ENCODE results near the gene GRK2.

Gene GRK2

DNA sequence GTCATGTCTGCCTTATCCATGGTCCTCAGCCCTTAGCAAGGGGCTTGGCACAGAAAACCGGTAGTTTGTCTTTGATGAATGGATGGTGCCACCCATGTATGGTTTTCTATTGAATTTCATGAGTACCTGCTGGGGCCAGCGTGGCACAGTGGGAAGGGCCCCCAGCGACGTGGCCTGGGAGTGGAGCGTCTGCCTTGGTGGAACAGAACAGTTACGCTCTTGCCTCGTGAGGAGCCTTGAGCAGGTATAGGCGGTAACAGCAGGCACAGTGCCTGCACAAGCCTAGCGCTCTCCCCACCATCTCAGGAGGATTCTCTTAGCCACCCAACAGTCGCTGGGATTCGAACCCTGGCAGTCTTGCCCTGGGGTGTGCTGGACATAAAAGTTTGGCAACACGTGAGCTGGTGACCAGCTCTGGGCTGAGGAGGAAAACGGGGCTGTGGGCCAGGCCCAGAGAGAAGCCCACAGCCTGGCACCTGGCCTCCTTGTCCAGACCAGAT, 34.0 kb downstream of the GRK2 start:
- Histone ChIP-seq H3K9me3 (ENCODE audit: control insufficient read depth in 2 of 2, low read length in 2 of 2) (peaks cover 0 to 3% of the 10 kb centered on the region in 2 donors), H3K27ac (ENCODE audit: low read depth in 2 of 2, low read length in 2 of 2) (no peak overlapping the region), H3K36me3 (ENCODE audit: control insufficient read depth in 2 of 2, insufficient read depth in 2 of 2, low read length in 2 of 2) (peaks cover 18 to 20% of the 10 kb centered on the region in 2 donors), H3K9ac (ENCODE audit: low read depth in 1 of 2, low read length in 2 of 2) (no peak overlapping the region), H3K27me3 (ENCODE audit: control insufficient read depth in 2 of 2, insufficient read depth in 2 of 2, low read length in 2 of 2) (no peaks in the 10 kb centered on the region), H3K4me3 (ENCODE audit: low read length in 2 of 2) (no peak overlapping the region), H3K4me1 (ENCODE audit: control insufficient read depth in 2 of 2, insufficient read depth in 2 of 2, low read length in 2 of 2) (peaks cover 15 to 27% of the 10 kb centered on the region in 2 donors)

DNA sequence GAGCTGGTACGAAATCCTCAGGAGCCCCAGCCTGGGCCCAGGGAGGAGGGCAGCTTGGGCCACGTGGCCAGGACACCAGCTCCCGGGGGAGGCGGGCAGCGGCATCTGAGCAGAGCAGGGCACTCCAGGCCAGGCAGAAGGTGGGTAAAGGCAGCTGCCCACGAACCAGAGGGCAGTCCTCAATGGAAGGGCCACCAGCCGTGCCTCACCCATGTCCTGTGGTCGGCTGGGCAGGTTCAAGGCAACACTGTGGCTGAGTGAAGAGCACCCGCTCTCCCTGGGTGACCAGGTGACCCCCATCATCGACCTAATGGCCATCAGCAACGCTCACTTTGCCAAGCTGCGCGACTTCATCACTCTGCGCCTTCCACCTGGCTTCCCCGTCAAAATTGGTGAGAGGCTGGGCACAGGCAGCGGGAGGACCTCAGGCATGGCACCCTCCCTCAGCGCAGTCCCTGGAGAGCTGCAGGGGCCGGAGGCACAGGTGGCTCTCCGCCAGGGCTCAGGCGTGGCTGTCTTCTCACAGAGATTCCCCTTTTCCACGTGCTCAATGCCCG, 34.6 kb downstream of the GRK2 start:
- peaks cover 18 to 20% of the 10 kb centered on the region in 2 donors for H3K36me3 ChIP-seq (ENCODE audit: control insufficient read depth in 2 of 2, insufficient read depth in 2 of 2, low read length in 2 of 2)
- H3K27ac ChIP-seq (ENCODE audit: low read depth in 2 of 2, low read length in 2 of 2), result no peak overlapping the region
- no peak overlapping the region for H3K9ac ChIP-seq (ENCODE audit: low read depth in 1 of 2, low read length in 2 of 2)
- H3K4me3 ChIP-seq (ENCODE audit: low read length in 2 of 2), result no peak overlapping the region
- peaks cover 15 to 27% of the 10 kb centered on the region in 2 donors for H3K4me1 ChIP-seq (ENCODE audit: control insufficient read depth in 2 of 2, insufficient read depth in 2 of 2, low read length in 2 of 2)
- peaks cover 0 to 2% of the 10 kb centered on the region in 2 donors for H3K9me3 ChIP-seq (ENCODE audit: control insufficient read depth in 2 of 2, low read length in 2 of 2)
- H3K27me3 ChIP-seq (ENCODE audit: control insufficient read depth in 2 of 2, insufficient read depth in 2 of 2, low read length in 2 of 2), result no peaks in the 10 kb centered on the region

DNA sequence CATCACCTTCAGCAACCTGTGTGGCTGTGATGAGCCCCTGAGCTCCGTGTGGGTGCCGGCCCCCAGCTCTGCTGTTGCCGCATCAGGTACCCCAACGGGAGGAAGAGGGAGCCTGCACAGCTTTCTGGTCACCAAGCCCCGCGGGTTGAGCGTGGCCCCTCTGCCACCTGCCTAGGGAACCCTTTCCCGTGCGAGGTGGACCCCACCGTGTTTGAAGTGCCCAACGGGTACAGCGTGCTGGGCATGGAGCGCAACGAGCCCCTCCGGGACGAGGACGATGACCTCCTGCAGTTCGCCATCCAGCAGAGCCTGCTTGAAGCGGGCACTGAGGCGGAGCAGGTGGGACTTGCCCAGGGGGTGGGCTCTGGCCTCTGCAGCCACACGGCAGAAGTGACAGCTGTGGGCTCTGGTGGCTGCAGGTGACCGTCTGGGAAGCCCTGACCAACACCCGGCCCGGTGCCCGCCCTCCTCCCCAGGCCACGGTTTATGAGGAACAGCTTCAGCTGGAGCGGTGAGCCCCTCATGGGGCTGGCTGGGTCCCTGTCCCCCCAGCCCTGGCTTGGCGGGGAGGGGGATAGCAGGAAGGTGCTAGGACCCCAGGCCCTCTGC, 35.1 kb downstream of the GRK2 start:
- Histone ChIP-seq H3K9ac (ENCODE audit: low read depth in 1 of 2, low read length in 2 of 2) (peak overlapping the region in 1 of 2 donors; percentile 69), H3K4me3 (ENCODE audit: low read length in 2 of 2) (peak overlapping the region in 1 of 2 donors; percentile 54), H3K4me1 (ENCODE audit: control insufficient read depth in 2 of 2, insufficient read depth in 2 of 2, low read length in 2 of 2) (peaks cover 15 to 27% of the 10 kb centered on the region in 2 donors), H3K27ac (ENCODE audit: low read depth in 2 of 2, low read length in 2 of 2) (no peak overlapping the region), H3K36me3 (ENCODE audit: control insufficient read depth in 2 of 2, insufficient read depth in 2 of 2, low read length in 2 of 2) (peaks cover 18 to 20% of the 10 kb centered on the region in 2 donors), H3K9me3 (ENCODE audit: control insufficient read depth in 2 of 2, low read length in 2 of 2) (no peaks in the 10 kb centered on the region), H3K27me3 (ENCODE audit: control insufficient read depth in 2 of 2, insufficient read depth in 2 of 2, low read length in 2 of 2) (no peaks in the 10 kb centered on the region)

DNA sequence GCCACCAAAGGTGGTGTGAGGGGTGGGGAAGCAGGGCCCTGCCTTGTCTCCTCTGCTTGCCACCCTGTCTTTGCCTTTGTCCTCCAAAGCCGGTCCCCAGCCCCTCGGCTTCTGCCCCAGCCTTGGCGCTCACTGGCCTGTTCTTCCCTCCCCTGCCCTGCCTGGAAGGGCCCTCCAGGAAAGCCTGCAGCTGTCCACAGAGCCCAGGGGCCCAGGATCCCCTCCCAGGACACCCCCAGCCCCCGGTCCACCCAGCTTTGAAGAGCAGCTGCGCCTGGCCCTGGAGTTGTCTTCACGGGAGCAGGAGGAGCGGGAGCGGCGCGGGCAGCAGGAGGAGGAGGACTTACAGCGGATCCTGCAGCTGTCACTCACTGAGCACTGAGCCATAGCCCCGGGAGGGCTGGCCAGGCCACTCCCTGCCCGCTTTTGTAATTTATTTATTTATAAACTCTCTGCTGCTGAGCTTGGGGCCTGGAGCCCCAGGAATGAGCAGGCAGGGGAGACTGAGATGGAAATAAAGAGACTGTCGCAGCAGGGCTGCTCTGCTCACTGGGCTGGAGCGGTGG, 35.8 kb downstream of the GRK2 start:
- peak overlapping the region; percentile 81 to 95 for H3K9ac ChIP-seq (ENCODE audit: low read depth in 1 of 2, low read length in 2 of 2)
- H3K36me3 ChIP-seq (ENCODE audit: control insufficient read depth in 2 of 2, insufficient read depth in 2 of 2, low read length in 2 of 2), result peaks cover 20 to 23% of the 10 kb centered on the region in 2 donors
- peak overlapping the region; percentile 77 to 79 for H3K4me3 ChIP-seq (ENCODE audit: low read length in 2 of 2)

DNA sequence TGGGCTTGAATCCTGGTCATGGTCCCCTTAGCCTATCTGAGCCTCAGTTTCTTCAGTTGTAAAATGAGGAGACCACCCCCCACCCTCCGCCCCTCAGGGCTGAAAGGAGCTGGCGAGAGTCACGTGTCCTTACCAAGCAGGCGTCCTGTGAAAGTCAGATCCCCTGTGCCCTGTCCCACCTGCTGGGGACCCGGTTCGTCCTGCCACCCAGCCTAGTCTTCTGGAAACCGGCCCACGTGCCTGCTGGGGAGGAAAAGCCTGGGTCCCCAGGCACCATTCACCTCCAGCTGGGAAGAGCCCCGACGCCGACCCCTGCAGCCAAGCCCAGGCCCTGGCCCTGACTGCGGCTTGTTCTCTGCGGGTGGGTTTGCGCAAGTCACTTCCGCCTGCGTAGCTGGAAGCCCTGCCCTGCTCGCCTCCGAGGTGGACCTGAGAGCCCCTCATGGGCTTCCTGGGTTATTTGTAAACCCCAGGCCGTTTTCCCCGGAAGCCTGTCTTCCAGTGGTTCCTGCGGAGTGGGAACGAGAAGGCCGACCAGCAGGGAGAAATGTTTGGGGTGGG, 36.4 kb downstream of the GRK2 start:
- Histone ChIP-seq H3K36me3 (ENCODE audit: control insufficient read depth in 2 of 2, insufficient read depth in 2 of 2, low read length in 2 of 2) (peaks cover 26 to 30% of the 10 kb centered on the region in 2 donors), H3K27ac (ENCODE audit: low read depth in 2 of 2, low read length in 2 of 2) (peak overlapping the region; percentile 86 to 91), H3K9ac (ENCODE audit: low read depth in 1 of 2, low read length in 2 of 2) (peak overlapping the region; percentile 81 to 95)

More for the DNA sequence above, 35.8 kb downstream of the GRK2 start:
- Histone ChIP-seq H3K27ac (ENCODE audit: low read depth in 2 of 2, low read length in 2 of 2) (peak overlapping the region; percentile 86 to 91), H3K27me3 (ENCODE audit: control insufficient read depth in 2 of 2, insufficient read depth in 2 of 2, low read length in 2 of 2) (no peaks in the 10 kb centered on the region), H3K9me3 (ENCODE audit: control insufficient read depth in 2 of 2, low read length in 2 of 2) (no peaks in the 10 kb centered on the region), H3K4me1 (ENCODE audit: control insufficient read depth in 2 of 2, insufficient read depth in 2 of 2, low read length in 2 of 2) (peaks cover 15 to 27% of the 10 kb centered on the region in 2 donors)

DNA sequence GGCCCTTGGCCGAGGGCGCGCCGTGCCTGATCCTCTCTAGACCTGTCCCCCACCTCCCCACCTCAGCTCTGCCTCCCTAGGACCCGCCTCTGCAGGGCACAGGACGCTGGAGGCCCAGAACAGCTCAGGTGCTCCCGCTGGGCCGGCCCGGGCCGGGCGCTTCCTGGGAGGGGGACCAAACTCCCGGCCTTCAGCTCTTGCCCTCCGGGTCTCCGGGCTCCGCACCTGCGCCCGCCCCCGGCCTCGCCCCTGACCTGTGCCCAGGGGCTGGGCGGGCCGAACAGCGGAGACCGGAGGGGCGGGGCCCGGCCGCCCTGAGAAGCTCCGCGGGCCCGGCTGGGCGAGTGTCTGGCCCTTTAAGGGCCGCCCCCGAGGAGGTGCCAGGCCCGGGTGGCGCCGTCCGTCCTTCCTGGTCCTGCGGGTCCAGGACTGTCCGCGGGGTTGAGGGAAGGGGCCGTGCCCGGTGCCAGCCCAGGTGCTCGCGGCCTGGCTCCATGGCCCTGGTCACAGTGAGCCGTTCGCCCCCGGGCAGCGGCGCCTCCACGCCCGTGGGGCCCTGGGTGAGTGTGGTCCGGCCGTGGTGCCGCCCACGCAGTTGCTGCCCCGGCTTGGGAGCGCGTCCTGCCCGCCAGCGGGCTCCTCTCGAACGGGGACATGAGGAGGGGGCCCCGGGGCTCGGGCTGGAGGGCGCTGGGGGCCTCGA, 37.0 kb downstream of the GRK2 start, which contains the start of gene SSH3:
SSH3 (plus strand) TSS at position 399 of the 703 bp plus-strand sequence; CDS start at position 495, 96 bp downstream.
- H3K4me3 ChIP-seq (ENCODE audit: low read length in 2 of 2), result peak within 1 kb of the TSS; percentile 77 to 79
- peak within 1 kb of the TSS; percentile 86 to 91 for H3K27ac ChIP-seq (ENCODE audit: low read depth in 2 of 2, low read length in 2 of 2)
- no peaks in the 10 kb centered on the region for H3K9me3 ChIP-seq (ENCODE audit: control insufficient read depth in 2 of 2, low read length in 2 of 2)
- H3K9ac ChIP-seq (ENCODE audit: low read depth in 1 of 2, low read length in 2 of 2), result peak within 1 kb of the TSS; percentile 81 to 95
- peaks cover 15 to 27% of the 10 kb centered on the region in 2 donors for H3K4me1 ChIP-seq (ENCODE audit: control insufficient read depth in 2 of 2, insufficient read depth in 2 of 2, low read length in 2 of 2)
- peaks cover 30 to 36% of the 10 kb centered on the region in 2 donors for H3K36me3 ChIP-seq (ENCODE audit: control insufficient read depth in 2 of 2, insufficient read depth in 2 of 2, low read length in 2 of 2)
- H3K27me3 ChIP-seq (ENCODE audit: control insufficient read depth in 2 of 2, insufficient read depth in 2 of 2, low read length in 2 of 2), result no peaks in the 10 kb centered on the region

More for the DNA sequence above, 36.4 kb downstream of the GRK2 start:
- peak overlapping the region; percentile 77 to 79 for H3K4me3 ChIP-seq (ENCODE audit: low read length in 2 of 2)
- peaks cover 15 to 27% of the 10 kb centered on the region in 2 donors for H3K4me1 ChIP-seq (ENCODE audit: control insufficient read depth in 2 of 2, insufficient read depth in 2 of 2, low read length in 2 of 2)
- no peaks in the 10 kb centered on the region for H3K9me3 ChIP-seq (ENCODE audit: control insufficient read depth in 2 of 2, low read length in 2 of 2)
- H3K27me3 ChIP-seq (ENCODE audit: control insufficient read depth in 2 of 2, insufficient read depth in 2 of 2, low read length in 2 of 2), result no peaks in the 10 kb centered on the region

DNA sequence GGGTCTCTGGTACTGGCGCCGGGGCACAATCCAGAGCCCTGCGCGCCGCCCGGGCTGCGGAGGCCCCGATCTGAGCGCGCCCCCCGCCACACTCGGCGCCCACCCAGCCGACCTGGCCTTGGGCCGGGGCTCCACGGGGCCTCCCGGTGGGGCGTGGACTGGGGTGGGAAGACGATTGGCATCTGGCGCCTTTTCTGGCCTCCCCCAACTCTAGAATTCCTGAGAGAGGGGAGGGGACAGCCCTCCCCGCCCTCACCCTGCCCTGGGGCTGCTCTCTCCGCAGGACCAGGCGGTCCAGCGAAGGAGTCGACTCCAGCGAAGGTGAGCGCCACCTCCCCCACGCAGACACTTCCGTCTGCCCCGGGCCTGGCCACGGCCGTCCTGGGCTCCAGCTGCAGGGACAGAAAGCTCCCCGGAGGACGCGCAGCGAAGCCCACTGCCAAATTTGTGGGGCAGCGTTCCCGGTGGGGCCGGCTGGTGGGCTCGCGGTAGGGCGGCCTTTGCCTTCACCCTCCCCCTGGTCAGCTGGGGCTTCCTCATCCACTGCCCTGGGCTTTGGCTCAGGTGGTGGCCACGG, 37.6 kb downstream of the GRK2 start:
- Histone ChIP-seq H3K4me1 (ENCODE audit: control insufficient read depth in 2 of 2, insufficient read depth in 2 of 2, low read length in 2 of 2) (peaks cover 15 to 27% of the 10 kb centered on the region in 2 donors), H3K4me3 (ENCODE audit: low read length in 2 of 2) (peak overlapping the region; percentile 77 to 79), H3K36me3 (ENCODE audit: control insufficient read depth in 2 of 2, insufficient read depth in 2 of 2, low read length in 2 of 2) (peaks cover 28 to 42% of the 10 kb centered on the region in 2 donors), H3K9me3 (ENCODE audit: control insufficient read depth in 2 of 2, low read length in 2 of 2) (no peaks in the 10 kb centered on the region), H3K27me3 (ENCODE audit: control insufficient read depth in 2 of 2, insufficient read depth in 2 of 2, low read length in 2 of 2) (no peaks in the 10 kb centered on the region), H3K27ac (ENCODE audit: low read depth in 2 of 2, low read length in 2 of 2) (peak overlapping the region; percentile 85 to 91), H3K9ac (ENCODE audit: low read depth in 1 of 2, low read length in 2 of 2) (peak overlapping the region; percentile 72 to 95)

DNA sequence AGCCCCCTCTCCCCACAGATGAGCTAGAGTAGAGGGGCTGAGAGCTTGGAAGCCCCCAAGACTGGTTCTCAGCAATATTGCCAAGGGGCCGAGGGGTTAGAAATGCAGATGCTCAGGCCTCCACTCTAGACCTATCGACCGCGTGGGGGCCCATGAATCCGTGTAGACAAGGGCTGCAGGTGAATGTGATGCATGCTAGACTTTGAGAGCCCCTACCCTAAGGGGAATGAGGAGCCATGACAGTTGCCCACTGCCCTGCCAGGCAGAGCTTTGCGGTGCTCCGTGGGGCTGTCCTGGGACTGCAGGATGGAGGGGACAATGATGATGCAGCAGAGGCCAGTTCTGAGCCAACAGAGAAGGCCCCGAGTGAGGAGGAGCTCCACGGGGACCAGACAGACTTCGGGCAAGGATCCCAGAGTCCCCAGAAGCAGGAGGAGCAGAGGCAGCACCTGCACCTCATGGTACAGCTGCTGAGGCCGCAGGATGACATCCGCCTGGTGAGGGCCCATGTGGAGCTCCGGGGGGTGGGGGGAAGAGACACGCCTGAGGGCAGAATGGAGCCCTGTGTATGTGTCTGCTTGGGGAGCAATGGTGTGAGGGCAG, 38.3 kb downstream of the GRK2 start:
- H3K4me1 ChIP-seq (ENCODE audit: control insufficient read depth in 2 of 2, insufficient read depth in 2 of 2, low read length in 2 of 2), result peaks cover 15 to 27% of the 10 kb centered on the region in 2 donors
- H3K36me3 ChIP-seq (ENCODE audit: control insufficient read depth in 2 of 2, insufficient read depth in 2 of 2, low read length in 2 of 2), result peaks cover 28 to 42% of the 10 kb centered on the region in 2 donors
- peak overlapping the region; percentile 77 to 79 for H3K4me3 ChIP-seq (ENCODE audit: low read length in 2 of 2)
- H3K9me3 ChIP-seq (ENCODE audit: control insufficient read depth in 2 of 2, low read length in 2 of 2), result no peaks in the 10 kb centered on the region
- peak overlapping the region; percentile 72 to 95 for H3K9ac ChIP-seq (ENCODE audit: low read depth in 1 of 2, low read length in 2 of 2)
- no peak overlapping the region for H3K27ac ChIP-seq (ENCODE audit: low read depth in 2 of 2, low read length in 2 of 2)
- H3K27me3 ChIP-seq (ENCODE audit: control insufficient read depth in 2 of 2, insufficient read depth in 2 of 2, low read length in 2 of 2), result no peaks in the 10 kb centered on the region
